Measurements from ENCODE around the gene APOA5.

Gene APOA5

DNA sequence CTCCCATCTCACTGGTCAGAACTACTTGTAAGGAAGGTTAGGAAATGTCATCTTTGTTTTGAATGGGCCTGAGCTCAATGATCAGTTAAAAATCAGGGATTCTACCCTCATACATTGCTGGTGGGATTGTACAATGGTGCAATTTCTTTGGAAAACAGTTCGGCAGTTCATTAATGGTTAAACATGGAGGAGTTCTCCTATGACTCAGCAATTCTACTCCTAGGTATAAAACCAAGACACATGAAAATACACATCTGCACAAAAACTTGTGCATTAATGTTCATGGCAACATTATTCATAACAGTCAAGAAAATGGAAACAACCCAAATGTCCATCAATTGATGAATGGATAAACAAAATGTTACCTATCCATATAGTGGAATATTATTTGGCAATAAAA lies 4.9 kb upstream of the APOA5 start:
- no peak for DNase-seq

DNA sequence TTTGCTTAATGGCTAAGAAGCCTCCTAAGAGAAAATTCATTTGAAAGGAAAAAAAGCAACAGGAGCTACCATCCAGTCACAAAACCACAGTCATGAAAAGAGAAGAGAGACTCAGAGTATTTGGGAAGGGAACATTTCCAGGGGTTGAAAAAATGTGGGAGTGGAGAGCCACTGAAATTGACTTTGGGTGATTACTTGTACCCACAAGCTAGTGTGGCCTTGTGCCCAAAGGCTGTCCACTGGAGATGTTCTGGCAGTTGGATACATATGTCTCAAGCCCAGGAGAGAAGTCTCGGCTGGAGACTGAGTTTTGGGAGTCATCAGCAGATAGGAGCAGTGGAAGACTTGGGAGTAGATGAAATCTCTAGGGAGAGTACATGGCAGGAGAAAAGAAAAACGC lies 3.2 kb upstream of the APOA5 start:
- DNase-seq, result no peak

DNA sequence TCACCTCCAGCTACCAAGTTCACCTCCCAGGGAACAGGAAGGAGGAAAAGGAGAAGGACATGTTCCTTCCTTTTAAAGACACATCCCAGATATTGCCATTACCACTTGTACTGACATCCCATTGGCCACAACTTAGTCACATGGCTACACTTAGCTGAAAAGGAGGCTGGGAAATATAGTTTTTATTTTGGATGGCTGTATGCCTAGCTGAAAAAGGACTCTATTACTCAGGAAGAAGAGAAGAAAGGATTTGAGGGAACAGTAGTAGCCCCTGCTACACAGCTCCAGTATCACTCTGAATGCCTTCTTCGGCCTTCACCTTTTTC lies 2.1 kb upstream of the APOA5 start:
- no peak for DNase-seq

DNA sequence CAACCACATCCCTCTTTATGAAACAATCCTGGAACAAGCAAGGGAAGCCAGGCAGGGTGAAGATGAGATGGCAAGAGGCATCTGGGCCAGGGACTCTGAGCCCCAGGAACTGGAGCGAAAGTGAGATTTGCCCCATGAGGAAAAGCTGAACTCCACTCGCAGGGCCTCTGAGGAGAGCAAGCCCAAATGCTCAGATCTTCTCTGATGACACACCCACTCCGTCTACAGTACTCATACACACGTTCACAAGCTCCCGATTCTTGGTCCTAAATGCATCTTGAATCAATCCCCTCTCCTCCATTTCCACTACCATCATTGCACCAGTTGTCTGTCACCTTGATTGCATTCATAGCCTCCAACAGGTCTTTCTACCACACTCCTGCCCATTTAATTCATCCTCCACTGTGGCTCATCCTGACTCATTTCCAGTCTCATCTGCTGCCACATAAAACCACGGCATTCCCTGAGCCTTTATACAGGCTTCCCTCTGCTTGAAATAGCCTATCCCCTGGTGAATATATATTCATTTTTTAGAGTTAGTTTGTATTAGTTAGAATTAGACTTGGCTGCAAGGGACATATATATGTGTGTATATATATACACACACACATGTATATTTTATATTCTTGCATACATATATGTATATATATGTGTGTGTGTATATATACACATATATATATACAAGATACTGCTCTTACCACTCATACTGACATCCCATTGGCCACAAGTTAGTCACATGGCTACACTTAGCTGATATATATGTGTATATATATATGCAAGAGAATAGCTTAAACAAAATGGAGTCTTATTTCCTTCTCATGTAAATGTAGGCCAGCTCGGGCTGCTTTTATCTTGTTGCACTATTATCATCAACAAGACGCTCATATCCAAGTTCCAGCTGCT lies 1.4 kb upstream of the APOA5 start:
- no peak for DNase-seq

DNA sequence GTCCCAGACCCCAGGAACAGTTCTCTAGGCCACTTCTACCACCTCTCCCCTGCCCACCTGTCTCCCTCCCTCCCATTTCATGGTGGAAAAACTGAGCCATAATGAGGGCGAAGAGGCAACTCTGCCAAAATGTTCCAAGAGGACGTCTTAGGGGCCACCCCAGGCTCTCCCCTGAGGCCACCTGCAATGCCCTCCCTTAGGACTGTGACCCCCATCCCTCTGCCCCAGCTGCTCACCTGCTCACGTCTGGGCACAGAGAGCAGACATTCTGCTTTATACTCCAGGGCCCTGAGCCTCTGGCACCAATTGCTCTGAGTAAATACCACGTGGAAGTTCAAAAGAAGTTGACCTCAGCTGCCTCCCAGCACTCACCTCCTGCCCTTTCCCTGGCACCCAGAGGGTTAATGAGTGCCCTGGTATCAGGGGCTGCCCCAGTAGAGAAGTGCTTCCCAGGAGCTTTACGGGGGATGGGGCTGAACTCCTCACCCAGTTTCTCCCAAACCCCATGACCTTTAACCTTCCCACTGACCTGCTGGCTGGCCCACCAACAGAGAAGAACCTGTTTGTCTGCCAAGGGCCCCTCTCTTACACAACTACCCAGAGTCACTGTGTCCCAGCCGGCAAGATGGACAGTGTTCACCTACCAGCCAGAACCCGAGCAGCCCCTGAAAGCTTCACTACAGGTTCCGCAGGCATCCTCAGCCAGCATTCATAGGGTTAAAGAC lies 627 bp upstream of the APOA5 start:
- DNase-seq, result no peak

DNA sequence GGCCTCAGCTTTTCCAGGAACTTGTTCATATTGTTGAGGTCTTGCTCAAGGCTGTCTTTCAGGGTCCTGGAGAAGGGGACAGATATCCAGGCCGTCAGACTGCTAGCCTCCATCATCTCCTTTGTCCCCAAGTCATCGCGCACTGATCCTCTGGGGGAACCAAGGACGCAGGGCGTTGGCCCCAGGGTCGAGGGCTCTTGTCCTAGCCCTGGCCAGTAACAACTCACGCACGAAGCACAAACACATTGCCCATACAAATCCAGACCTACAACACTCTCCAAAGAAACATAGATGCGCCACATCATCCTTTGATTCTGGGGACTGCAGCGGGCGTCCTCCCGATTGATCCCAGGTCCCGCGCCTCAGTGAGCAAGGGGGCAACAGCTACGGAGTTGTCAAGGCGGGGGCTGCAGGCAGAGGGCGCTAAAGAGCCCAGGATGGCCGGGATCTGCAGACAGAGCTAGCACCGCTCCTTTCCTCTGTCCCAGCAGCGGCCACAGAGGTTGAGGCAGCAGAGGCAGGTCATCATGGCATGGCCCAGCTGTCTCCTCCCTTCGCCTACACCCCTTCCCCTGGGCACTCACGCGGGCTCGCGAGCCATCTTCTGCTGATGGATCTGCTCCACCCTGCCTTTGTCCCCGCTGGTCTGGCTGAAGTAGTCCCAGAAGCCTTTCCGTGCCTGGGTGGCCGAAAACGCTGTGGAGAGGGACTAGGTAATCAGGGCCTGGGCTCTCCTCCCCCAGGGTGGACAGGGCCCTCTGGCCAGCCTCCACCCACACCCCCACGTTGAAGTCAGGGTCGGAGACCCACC lies 472 bp downstream of the APOA5 start:
- peak; percentile 79 for DNase-seq

DNA sequence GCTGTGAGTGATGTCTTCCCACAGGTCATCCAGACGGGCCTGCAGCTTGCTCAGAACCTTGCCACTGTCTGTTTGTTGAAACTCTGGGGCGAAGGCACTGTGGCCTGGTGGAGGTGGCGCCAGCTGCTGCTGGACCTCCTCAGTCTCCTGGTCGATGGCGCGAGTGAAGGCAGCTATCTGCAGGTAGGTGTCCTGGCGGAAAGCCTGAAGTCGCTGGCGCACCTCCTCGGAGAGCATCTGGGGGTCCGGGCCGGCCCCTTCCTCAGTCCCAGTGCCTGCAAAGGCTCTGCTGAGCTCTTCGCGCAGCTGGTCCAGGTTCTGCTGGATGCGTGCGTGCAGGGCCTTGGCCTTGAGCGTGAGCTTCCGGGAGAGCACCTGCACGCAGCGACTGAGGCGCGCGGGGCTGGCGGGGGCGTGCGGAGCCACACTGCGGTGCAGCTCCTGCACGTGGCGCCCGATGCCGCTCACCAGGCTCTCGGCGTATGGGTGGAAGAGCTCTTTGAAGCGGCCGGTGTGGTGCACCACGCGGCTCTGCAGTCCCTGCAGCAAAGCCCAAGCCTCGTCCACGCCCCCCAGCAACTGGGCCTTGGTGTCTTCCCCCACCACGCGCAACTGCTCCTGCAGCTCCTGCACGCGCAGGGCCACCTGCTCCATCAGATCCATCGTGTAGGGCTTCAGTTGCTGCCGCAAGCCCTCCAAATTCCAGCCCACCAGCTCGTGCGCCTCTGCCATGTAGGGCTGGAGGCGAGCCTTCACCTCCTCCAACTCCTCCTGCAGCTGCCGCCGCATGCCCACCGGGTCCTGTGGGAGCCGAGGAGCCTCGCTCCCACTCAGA lies 1.3 kb downstream of the APOA5 start:
- no peak for DNase-seq

DNA sequence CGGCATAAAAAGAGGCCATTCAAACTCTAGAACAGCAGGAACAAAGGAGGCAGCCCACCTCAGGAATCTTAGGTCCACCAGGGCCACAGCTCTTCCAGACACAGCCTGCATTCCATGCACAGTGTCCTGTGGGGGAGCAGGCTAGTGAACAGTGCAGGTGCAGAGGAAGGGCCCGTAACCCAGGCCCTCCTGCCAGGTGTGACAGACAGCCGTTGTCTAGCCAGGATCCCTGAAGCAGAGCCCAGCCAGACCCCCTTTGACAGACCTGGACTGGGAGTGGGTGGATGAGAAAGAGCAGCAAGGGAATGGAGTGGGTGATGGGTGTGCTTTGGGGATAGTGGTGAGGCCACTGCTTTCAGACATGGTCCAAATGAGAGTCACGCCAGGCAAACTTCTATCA lies 2.7 kb downstream of the APOA5 start:
- no peak for DNase-seq

DNA sequence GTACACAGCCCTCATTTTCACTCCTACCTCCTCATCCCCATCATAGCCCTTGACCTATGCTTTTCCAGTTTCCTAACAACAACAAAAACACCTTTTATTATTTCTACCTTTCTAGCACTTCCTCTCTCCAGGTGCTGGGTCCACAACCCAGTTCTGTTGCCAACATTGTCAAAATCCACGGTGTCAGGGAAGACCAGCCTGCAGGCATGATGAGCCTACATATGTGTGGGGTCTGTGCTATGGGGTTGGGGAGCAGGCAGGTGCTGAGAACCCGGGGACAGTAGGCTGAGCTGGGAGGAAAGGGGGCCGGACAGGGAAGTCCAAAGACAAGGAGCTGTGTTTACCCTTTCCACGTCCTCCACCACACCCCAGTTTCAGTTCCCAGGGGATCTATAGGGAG lies 3.1 kb downstream of the APOA5 start:
- no peak for DNase-seq

DNA sequence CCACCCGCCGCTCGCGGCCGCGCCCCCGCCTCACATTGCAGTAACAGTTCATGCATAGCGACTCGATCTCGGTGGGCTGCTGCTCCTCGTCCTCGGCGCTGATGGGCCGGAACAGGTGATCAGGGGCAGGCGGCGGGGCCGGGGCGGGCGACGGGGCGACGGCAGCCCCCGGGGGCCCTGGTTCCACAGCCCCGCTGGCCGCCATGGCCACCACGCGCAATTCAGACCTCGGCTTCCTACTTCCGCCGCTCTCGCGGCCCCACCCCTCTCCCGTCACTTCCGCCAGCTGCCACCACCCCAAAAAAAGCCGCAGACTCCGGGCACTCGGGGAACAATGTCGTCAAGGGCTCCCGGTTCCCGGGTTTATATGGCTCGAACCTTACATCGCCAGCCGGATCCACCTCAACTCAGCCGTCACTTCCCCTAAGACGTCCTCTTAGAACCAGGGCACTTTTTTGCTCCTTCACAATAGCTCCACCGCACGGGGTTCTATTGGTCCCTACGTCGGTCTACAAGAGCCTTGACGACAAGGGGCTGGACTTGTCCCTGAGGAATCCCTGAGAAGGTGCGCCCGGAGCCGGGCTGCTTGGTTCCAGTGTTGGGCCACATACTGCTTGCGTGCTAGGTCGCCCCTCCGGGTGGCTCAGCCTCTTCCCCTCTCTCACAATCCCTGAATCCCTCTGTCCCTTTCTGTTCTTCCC lies 3.7 kb downstream of the APOA5 start, which contains the start of gene ZPR1:
TSS of gene ZPR1 (minus strand) at position 238 of the 701 bp plus-strand sequence. CDS start at position 205, 33 bp downstream.
- peak; percentile 82 for DNase-seq

DNA sequence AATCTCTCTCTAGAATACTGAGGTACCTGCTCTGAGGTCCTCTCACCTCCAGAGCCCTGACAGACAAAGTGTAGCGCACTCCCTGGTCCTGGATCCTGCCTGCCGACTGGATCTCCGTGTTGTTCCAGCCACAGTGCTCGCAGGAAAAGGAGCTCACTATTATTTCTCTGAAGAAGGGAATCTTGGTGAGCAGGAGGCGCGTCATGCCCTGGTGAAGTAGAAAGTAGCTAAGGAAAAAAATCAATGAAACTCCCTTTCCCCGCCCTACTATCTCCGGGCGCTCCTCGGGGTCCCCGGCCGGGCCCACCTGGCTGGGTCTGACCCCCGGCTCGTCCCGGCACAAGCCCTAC lies 4.3 kb downstream of the APOA5 start:
- DNase-seq, result no peak

DNA sequence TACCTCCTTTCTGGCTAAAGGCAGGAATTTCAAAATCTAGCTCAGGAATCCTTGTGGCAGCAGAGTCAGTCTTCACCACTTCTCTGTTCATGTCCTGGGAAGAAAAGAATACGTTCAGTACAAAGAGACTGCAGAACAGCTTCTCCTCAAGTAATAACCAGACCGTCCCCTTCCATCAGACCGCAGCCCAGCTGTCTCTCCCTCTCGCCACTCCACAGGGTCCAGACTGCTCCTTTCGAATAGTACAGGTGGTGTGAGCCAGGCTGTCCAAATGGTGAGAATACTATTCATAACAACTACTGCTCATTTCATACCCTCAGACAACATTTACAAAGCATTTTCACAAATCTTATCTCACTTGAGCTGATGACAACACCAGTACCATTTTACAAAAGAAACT lies 4.7 kb downstream of the APOA5 start:
- no peak for DNase-seq

DNA sequence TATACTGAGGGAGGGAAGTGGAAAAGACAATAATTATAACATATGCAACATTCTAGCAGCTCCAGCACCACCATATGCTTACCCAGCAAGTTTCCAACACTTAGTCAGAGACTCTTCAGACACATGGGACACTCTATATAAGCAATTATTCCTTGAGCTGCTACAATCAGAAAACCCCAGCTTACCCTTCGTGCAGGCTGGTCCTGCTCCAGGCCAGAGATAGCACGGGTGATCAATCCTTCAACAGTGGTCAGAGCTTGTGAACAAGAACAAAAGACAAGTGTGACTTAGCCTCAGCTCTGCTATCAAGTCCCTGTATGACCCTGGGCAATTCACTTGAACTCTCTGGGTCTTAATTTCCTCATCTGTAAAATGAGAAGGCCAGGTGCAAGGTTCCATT lies 5.4 kb downstream of the APOA5 start:
- DNase-seq, result no peak

DNA sequence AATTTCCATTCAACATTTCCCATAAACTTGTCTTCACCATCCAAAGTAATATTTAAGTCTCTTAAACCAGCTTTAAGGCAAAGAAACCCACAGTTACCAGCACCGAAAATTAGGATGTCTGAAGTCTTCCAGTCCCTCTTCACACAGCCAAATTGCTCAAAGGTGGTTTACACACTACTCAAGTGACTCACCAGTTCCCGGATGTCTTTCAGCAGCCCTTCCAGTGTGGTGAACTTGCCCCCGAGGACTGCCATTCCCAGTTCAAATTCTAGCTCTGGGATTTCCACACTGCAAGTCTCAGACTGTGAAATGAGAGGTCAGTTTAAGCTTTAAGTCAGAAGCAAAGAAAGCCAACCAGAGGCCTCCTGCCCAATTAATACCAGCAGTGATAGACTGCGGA lies 9.0 kb downstream of the APOA5 start:
- DNase-seq, result no peak

DNA sequence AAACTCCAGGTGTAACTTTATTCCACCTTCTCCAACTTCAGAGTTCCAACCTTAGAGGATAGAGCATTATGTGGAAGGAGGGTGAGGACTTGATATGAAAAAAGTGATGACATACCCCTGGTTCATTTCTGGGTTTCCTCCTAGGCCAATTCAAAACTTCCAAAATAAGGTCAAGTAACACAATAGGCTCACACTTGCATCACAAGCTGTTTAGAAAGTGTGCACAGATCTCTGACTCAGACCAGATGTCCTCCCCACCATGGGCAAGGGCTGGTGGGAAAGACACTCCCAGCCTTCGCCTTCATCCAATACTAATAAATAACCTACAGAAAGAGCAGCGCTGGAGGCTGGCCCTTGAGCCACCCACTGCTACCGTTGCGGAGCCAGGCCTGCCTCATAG lies 13.1 kb downstream of the APOA5 start:
- DNase-seq, result no peak

DNA sequence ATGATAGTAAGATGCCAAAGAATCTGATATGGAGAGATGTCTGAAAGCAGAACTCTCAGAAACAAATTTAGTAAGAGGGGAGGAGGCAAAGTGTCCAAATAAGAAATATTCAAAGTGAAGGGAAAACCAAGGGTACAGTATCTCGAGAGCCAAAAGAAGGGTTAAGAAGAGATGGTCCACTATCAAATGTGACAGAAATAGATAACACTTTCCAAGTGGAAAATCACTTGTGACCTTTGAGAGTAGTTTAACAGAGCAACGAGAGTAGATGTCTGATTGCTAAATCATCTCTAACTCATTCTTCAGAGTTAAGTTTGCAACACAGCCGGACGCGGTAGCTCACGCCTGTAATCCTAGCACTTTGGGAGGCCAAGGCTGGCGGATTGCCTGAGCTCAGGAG lies 14.6 kb downstream of the APOA5 start:
- no peak for DNase-seq

DNA sequence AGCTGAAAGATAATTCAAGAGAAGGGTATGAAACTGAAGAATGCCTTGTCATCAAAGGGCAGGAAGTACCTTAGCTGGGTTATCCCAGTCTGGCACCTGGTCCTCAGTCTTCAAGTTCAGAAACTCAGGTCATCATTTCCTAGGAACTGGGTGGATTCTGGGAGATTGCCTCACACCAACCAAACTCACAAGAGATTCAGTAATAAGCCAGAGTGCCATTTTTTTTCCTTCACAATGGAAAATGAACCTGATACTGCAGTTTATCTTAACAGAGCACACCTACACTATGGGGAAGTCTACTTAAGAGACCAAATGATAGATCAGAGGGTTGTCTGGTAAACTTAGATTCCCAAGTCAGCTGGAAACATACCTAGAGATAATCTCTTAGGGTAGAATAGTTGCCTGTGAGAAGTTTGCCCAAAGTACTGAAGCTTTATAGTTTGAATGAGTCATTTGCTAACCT lies 15.1 kb downstream of the APOA5 start:
- DNase-seq, result no peak

DNA sequence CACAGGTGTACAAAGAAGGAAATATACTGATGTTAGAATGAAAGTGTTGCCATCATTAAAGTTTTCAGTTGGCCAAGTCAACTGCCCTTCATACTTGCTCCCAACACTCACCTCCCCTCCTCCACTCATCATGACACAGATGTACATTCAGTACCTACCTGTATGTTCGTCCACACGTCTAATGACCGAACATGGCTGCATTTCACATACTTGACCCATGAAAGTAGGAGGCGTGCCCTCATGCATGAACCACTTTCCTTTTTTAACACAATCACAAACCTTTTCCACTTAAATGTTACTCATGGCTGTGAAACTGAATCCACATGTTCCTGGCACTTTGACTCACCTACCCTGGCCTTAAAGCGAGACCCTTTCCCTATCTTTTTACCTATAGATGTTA lies 15.7 kb downstream of the APOA5 start:
- no peak for DNase-seq

DNA sequence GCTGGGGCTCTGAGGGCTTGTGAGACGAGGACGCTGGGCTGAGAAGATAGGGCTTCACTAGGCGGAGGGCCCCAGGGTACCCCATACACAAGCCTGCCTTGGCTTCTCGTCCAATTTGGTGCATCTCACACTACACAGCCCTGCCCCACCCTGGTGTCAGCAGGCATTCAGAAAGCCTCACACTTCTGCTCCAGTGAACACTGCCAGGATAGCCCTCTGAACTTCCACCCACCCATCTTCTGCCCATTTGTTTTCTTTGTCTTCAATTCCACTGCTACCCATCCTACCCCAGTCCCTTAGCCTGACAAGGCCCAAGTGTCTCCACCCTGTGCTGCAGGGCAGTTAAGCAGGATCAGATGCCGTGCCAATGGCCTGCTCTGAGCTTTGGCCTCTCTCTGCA lies 17.0 kb downstream of the APOA5 start:
- DNase-seq, result no peak

DNA sequence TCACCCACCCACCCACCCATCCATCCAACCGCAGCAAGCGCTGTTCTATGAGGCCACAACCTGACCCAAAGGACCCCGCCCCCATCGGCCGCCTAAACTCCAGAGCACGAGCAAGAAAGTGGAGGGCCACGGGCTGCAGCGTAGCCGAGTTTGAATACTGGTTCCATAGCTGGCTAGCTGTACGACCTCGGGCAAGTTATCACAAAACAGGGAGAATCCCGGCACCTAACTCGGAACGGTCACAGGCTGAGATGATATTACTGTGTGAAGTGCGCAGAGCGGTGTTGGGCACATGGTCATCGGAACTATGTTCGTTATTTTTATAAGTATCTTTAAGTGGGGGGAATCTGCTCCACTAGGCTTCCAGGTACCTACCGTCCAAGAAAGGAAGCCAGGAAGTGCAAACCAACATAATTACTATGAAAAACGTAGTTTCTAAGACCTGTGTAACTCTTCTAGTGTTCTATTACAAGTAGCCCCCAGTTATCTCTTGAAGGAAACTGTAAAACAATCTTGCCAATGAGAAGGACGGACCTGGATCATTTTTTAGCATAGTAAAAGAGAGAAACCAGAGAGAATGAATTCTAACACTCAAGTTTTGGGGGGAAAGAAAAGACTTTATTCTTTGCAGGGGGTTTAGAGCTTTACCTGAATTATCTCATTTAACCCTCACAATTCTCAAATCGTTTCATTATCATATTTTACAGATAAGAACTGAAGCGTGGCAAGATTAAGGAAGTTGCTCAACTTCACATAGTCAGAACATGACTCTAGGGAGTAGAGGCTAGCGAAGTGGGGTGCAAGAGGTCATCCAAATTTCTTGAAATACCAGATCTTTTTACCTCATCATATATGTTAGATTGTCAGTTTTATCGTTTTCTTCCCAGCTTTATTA lies 18.2 kb downstream of the APOA5 start:
- peak; percentile 68 for DNase-seq
